HepG2 (cell line): ENCODE data around the gene SYT9. TPM values are rescaled to one million over a fixed set of nuclear protein-coding genes. Genes with fewer than 3 reads are reported as not detected.

Experiments used
- DZIP1 ChIP-seq: sonication (generic); formaldehyde crosslinking; IDR thresholded peaks from 2 replicates; pipeline ENCODE4 v1.5.0; 2020; ENCODE audit warnings: mild to moderate bottlenecking, missing genetic modification reagents
- PAXIP1 ChIP-seq: sonication (generic); formaldehyde crosslinking; conservative IDR thresholded peaks from 2 replicates; pipeline ENCODE4 v1.4.0; 2020; ENCODE audit warnings: mild to moderate bottlenecking, missing genetic modification reagents, moderate library complexity
- ZMYM3 ChIP-seq: sonication (generic); formaldehyde crosslinking; IDR thresholded peaks from 2 replicates; pipeline ENCODE4 v1.5.1; 2020; ENCODE audit warnings: mild to moderate bottlenecking, missing genetic modification reagents
- ZNF670 ChIP-seq: sonication (generic); formaldehyde crosslinking; IDR thresholded peaks from 2 replicates; pipeline ENCODE4 v1.8.0; 2022; ENCODE audit warnings: mild to moderate bottlenecking, missing genetic modification reagents, borderline replicate concordance
- ZNF790 ChIP-seq: sonication (generic); formaldehyde crosslinking; IDR thresholded peaks from 2 replicates; pipeline ENCODE4 v1.8.0; 2022; ENCODE audit warnings: missing genetic modification reagents, mild to moderate bottlenecking, borderline replicate concordance
- polyA plus RNA-seq, 8 experiments: library from polyadenylated mRNA; depleted of rRNA in 3 of 8; stranded (reverse) in 7 of 8; unstranded in 1 of 8; fragments of >200 nt; fragmentation: Illumina TruSeq in 4 of 8; extraction: Trizol in 4 of 8; gene quantifications; 2 replicates each; pipeline versions ENCODE4 v1.2.1 to v1.2.3, GENCODE V29; 2011 to 2016; ENCODE audit warnings: low read depth in 4 of 8, missing spikeins in 1 of 8, mixed read lengths in 1 of 8; ENCODE audit not compliant: insufficient read depth in 1 of 8
- total RNA-seq, 5 experiments: library from RNA; depleted of rRNA; stranded (reverse); fragments of >200 nt; fragmentation: Illumina TruSeq; extraction: Trizol; gene quantifications; 2 replicates each; pipeline ENCODE4 v1.2.3, GENCODE V29; 2016; ENCODE audit warnings: low read depth in 1 of 5
- TF ChIP-seq, protein P1 (sequence below): sonication (generic); formaldehyde crosslinking; IDR thresholded peaks from one replicate; pipeline ENCODE4 v1.5.1; 2020; ENCODE audit warnings: mild to moderate bottlenecking, missing genetic modification reagents; ENCODE audit errors: not compliant biosample characterization
- TF ChIP-seq, protein P2 (sequence below): sonication (generic); formaldehyde crosslinking; IDR thresholded peaks from 2 replicates; pipeline ENCODE4 v1.4.0; 2020; ENCODE audit warnings: missing genetic modification reagents
- TF ChIP-seq, protein P3 (sequence below): sonication (generic); formaldehyde crosslinking; IDR thresholded peaks from 2 replicates; pipeline ENCODE4 v1.8.1; 2023; ENCODE audit warnings: missing genetic modification reagents, inconsistent platforms, borderline replicate concordance

SYT9 gene
- total and polyA plus RNA-seq, 2 of the 13 experiments (the other 11 are each of a cell fraction or from before 2014, with no cell fraction given), result not detected

DNA sequence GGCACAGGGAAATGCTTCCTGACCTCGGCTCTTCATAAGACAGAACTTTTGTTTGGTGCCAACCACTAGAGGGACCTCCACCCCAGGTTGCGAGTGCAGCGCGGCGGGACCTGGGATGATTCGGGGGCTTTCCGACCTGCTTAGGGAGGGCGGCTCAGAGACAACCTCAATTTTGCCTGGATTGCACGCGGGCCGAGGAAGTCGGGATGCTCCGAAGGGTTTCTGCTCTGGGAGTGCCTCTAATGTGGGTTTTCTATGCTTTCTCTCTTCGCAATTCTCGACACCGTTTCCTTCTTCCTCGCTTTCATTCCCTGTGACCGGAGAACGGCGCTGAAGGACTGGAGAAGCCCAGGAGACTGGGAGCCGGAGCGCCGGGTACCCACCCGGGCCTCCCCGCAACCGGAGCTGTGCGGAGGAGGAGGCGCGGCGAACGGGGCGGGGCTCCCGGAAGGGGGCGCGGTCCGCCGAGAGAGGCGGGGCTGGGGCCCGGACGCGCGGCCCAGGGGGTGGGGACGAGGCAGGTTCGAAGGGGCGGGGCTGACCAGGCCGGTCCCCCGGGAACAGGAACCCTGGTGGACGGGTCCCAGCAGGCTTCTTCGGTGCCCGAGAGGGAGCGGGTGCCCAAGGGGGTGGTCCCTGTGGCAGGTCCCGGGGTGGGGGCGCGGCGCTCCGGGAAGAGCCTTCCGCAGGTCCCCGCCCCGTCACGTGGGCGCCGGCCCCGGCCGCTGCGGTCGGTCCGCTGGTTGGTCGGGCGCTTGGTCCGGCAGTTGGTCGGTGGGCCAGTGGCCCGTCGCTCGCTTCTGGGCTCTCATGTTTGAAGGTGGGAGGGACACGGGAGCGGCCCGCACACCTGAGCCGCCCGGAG is 261.8 kb downstream of the SYT9 start, which contains the start of gene PPFIBP2 (continued):
- TF ChIP-seq, protein P1, sequence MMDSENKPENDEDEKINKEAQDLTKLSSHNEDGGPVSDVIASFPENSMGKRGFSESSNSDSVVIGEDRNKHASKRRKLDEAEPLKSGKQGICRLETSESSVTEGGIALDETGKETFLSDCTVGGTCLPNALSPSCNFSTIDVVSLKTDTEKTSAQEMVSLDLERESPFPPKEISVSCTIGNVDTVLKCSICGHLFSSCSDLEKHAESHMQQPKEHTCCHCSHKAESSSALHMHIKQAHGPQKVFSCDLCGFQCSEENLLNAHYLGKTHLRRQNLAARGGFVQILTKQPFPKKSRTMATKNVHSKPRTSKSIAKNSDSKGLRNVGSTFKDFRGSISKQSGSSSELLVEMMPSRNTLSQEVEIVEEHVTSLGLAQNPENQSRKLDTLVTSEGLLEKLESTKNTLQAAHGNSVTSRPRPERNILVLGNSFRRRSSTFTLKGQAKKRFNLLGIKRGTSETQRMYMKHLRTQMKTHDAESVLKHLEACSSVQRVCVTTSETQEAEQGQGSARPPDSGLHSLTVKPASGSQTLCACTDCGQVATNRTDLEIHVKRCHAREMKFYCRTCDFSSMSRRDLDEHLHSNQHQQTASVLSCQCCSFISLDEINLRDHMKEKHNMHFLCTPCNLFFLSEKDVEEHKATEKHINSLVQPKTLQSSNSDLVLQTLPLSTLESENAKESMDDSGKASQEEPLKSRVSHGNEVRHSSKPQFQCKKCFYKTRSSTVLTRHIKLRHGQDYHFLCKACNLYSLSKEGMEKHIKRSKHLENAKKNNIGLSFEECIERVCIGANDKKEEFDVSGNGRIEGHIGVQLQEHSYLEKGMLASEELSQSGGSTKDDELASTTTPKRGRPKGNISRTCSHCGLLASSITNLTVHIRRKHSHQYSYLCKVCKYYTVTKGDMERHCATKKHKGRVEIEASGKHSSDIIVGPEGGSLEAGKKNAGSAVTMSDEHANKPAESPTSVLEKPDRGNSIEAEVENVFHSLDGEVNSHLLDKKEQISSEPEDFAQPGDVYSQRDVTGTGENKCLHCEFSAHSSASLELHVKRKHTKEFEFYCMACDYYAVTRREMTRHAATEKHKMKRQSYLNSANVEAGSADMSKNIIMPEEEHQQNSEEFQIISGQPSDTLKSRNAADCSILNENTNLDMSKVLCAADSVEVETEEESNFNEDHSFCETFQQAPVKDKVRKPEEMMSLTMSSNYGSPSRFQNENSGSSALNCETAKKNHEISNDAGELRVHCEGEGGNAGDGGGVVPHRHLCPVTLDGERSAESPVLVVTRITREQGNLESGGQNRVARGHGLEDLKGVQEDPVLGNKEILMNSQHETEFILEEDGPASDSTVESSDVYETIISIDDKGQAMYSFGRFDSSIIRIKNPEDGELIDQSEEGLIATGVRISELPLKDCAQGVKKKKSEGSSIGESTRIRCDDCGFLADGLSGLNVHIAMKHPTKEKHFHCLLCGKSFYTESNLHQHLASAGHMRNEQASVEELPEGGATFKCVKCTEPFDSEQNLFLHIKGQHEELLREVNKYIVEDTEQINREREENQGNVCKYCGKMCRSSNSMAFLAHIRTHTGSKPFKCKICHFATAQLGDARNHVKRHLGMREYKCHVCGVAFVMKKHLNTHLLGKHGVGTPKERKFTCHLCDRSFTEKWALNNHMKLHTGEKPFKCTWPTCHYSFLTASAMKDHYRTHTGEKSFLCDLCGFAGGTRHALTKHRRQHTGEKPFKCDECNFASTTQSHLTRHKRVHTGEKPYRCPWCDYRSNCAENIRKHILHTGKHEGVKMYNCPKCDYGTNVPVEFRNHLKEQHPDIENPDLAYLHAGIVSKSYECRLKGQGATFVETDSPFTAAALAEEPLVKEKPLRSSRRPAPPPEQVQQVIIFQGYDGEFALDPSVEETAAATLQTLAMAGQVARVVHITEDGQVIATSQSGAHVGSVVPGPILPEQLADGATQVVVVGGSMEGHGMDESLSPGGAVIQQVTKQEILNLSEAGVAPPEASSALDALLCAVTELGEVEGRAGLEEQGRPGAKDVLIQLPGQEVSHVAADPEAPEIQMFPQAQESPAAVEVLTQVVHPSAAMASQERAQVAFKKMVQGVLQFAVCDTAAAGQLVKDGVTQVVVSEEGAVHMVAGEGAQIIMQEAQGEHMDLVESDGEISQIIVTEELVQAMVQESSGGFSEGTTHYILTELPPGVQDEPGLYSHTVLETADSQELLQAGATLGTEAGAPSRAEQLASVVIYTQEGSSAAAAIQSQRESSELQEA, result peak; percentile 20
- 0 out of 2 replicates have a peak, but pooled peaks have one; percentile 27 for TF ChIP-seq PAXIP1 (CRISPR knock-in tag)
- no peak for TF ChIP-seq ZMYM3 (CRISPR knock-in tag)
- TF ChIP-seq, protein P2, sequence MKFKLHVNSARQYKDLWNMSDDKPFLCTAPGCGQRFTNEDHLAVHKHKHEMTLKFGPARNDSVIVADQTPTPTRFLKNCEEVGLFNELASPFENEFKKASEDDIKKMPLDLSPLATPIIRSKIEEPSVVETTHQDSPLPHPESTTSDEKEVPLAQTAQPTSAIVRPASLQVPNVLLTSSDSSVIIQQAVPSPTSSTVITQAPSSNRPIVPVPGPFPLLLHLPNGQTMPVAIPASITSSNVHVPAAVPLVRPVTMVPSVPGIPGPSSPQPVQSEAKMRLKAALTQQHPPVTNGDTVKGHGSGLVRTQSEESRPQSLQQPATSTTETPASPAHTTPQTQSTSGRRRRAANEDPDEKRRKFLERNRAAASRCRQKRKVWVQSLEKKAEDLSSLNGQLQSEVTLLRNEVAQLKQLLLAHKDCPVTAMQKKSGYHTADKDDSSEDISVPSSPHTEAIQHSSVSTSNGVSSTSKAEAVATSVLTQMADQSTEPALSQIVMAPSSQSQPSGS, result no peak; the same call in none of the 2 replicates
- TF ChIP-seq, protein P3, sequence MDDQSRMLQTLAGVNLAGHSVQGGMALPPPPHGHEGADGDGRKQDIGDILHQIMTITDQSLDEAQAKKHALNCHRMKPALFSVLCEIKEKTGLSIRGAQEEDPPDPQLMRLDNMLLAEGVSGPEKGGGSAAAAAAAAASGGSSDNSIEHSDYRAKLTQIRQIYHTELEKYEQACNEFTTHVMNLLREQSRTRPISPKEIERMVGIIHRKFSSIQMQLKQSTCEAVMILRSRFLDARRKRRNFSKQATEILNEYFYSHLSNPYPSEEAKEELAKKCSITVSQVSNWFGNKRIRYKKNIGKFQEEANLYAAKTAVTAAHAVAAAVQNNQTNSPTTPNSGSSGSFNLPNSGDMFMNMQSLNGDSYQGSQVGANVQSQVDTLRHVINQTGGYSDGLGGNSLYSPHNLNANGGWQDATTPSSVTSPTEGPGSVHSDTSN (CRISPR knock-in tag), result peak; percentile 80; the same call in 1 of the 2 replicates
- TF ChIP-seq DZIP1, result no peak
- peak; percentile 23; the same call in 1 of the 2 replicates for TF ChIP-seq ZNF670
- TF ChIP-seq ZNF790 (CRISPR knock-in tag), result 0 out of 2 replicates have a peak, but pooled peaks have one; percentile 32
